ENCODE measurements around the gene HSD3B7.

GRCh38 chr16:30977502-30977901 is 7.5 kb upstream of the HSD3B7 start:
- TF ChIP-seq CTCF (conservative IDR thresholded peaks at IDR 0.05; ENCODE audit: low read depth, low read length) (peak; percentile 32; the same call in 1 of the 2 replicates), RAD21 (IDR thresholded peaks at IDR 0.05; ENCODE audit: low read length) (peak; percentile 38), POLR2A (IDR thresholded peaks at IDR 0.05; ENCODE audit: low read depth, low read length) (no peak), BHLHE40 (IDR thresholded peaks at IDR 0.05; ENCODE audit: low read depth, low read length) (no peak), RFX5 (IDR thresholded peaks at IDR 0.05; ENCODE audit: low read depth, low read length) (no peak), MAZ (IDR thresholded peaks at IDR 0.05; ENCODE audit: borderline replicate concordance, low read depth, low read length) (no peak), SMC3 (IDR thresholded peaks at IDR 0.05; ENCODE audit: low read depth, low read length) (no peak), CEBPB (IDR thresholded peaks at IDR 0.05; ENCODE audit: low read depth, low read length) (no peak), ELK1 (IDR thresholded peaks at IDR 0.05; ENCODE audit: borderline replicate concordance, low read depth, low read length) (no peak)
